ENCODE data around the gene SHKBP1.

Gene SHKBP1

GRCh38 chr19:40638327-40638726 lies 61.7 kb downstream of the SHKBP1 start:
- no peak for DNase-seq (ENCODE audit: low read depth in 2 of 2)

- no peak for DNase-seq (ENCODE audit: low read depth in 2 of 2)
These were observed 62.9 kb downstream of the SHKBP1 start for GRCh38 chr19:40639638-40639982.

- DNase-seq (ENCODE audit: low read depth in 2 of 2): no peak
These were observed 64.1 kb downstream of the SHKBP1 start for GRCh38 chr19:40640744-40641143.

Data from stimulated activated CD8-positive, alpha-beta memory T cell treated with anti-CD3 and anti-CD28 coated beads, Interleukin-7, amount 100 ng/mL, for 1 hour (primary cell).